ENCODE data around the gene SSR4. TPM values are rescaled to one million over a fixed set of nuclear protein-coding genes. Genes with fewer than 3 reads are reported as not detected.
A peak's percentile ranks its signal among the peaks of the same experiment; 100 is the strongest.

The SSR4 gene
- total RNA-seq, 2 donors from 2014 or later, result 219 to 238 TPM

GRCh38 chrX:153829799-153830639 is 35.6 kb downstream of the SSR4 start, which contains the start of gene PDZD4:
PDZD4 (minus strand) TSS chrX:153830544; CDS start chrX:153830298, 246 bp downstream.
- Histone ChIP-seq H3K27me3 (peaks cover 0 to 11% of the 10 kb centered on the region in 2 donors), H3K27ac (no peak within 1 kb of the TSS)

GRCh38 chrX:153830640-153831428 is 36.4 kb downstream of the SSR4 start:
- H3K4me3 ChIP-seq, result peak overlapping the region in 1 of 2 donors; percentile 51
- no peak overlapping the region for H3K27ac ChIP-seq
- no peaks in the 10 kb centered on the region for H3K9me3 ChIP-seq
- no peak for TF ChIP-seq CTCF (IDR thresholded peaks at IDR 0.05)
- no peak for DNase-seq (ENCODE audit: low spot score)
- H3K36me3 ChIP-seq, result no peaks in the 10 kb centered on the region
- peaks cover 0 to 16% of the 10 kb centered on the region in 2 donors for H3K4me1 ChIP-seq
- H3K27me3 ChIP-seq, result peaks cover 0 to 11% of the 10 kb centered on the region in 2 donors

More at GRCh38 chrX:153829799-153830639, 35.6 kb downstream of the SSR4 start, which contains the start of gene PDZD4:
- TF ChIP-seq CTCF (IDR thresholded peaks at IDR 0.05), result no peak
- no peaks in the 10 kb centered on the region for H3K9me3 ChIP-seq
- no peaks in the 10 kb centered on the region for H3K36me3 ChIP-seq
- DNase-seq (ENCODE audit: low spot score), result no peak
- H3K4me3 ChIP-seq, result peak within 1 kb of the TSS; percentile 25 to 51
- H3K4me1 ChIP-seq, result peaks cover 0 to 16% of the 10 kb centered on the region in 2 donors

GRCh38 chrX:153831429-153832150 is 37.1 kb downstream of the SSR4 start:
- DNase-seq (ENCODE audit: low spot score), result no peak
- Histone ChIP-seq H3K4me3 (no peak overlapping the region), H3K9me3 (no peaks in the 10 kb centered on the region), H3K27me3 (peaks cover 0 to 11% of the 10 kb centered on the region in 2 donors), H3K36me3 (no peaks in the 10 kb centered on the region), H3K4me1 (peaks cover 0 to 16% of the 10 kb centered on the region in 2 donors), H3K27ac (no peak overlapping the region)
- TF ChIP-seq CTCF (IDR thresholded peaks at IDR 0.05), result no peak

GRCh38 chrX:153832728-153833127 is 38.3 kb downstream of the SSR4 start:
- Histone ChIP-seq H3K27ac (no peak overlapping the region), H3K9me3 (no peaks in the 10 kb centered on the region), H3K4me1 (peaks cover 0 to 16% of the 10 kb centered on the region in 2 donors), H3K36me3 (no peaks in the 10 kb centered on the region), H3K27me3 (peaks cover 0 to 5% of the 10 kb centered on the region in 2 donors), H3K4me3 (no peak overlapping the region)
- TF ChIP-seq CTCF (IDR thresholded peaks at IDR 0.05), result no peak
- DNase-seq (ENCODE audit: low spot score), result no peak

- Histone ChIP-seq H3K27me3 (no peaks in the 10 kb centered on the region), H3K36me3 (no peaks in the 10 kb centered on the region), H3K4me1 (no peaks in the 10 kb centered on the region), H3K27ac (no peak overlapping the region), H3K4me3 (no peak overlapping the region), H3K9me3 (no peaks in the 10 kb centered on the region)
- no peak for TF ChIP-seq CTCF (IDR thresholded peaks at IDR 0.05)
- DNase-seq (ENCODE audit: low spot score), result no peak
Measured at GRCh38 chrX:153836921-153837320, 42.5 kb downstream of the SSR4 start.

Measured in right atrium auricular region (tissue), 2 donors.